Upper lobe of left lung (tissue), 6 donors: Measurements from ENCODE around the gene SLC1A5. TPM values are rescaled to one million over a fixed set of nuclear protein-coding genes. Genes with fewer than 3 reads are reported as not detected.

Experiments
- ATAC-seq, 2 donors: fragments of 200-7000 bp; cut with Tn5 transposase; one replicate each; pipeline ENCODE4 v1.9.1; 2022; ENCODE audit warnings: mild to moderate bottlenecking in 2 of 2, moderate library complexity in 2 of 2; ENCODE audit not compliant: low FRiP score in 2 of 2
- DNase-seq, 2 donors: peaks; one replicate each; pipeline ENCODE4 v3.0.0-alpha.2; 2019 to 2020
- H3K27ac ChIP-seq, 4 donors: fragments of 200-600 bp; sonication (generic); one replicate each; pipeline ENCODE4 v1.5.1; 2016 to 2019
- H3K27me3 ChIP-seq, 4 donors: fragments of 200-600 bp; sonication (generic); one replicate each; pipeline ENCODE4 v1.5.1; 2017 to 2019
- H3K36me3 ChIP-seq, 4 donors: fragments of 200-600 bp; sonication (generic); one replicate each; pipeline ENCODE4 v1.5.1; 2016 to 2019
- H3K4me1 ChIP-seq, 4 donors: fragments of 200-600 bp; sonication (generic); one replicate each; pipeline ENCODE4 v1.5.1; 2018 to 2019
- H3K4me3 ChIP-seq, 4 donors: fragments of 200-600 bp; sonication (generic); one replicate each; pipeline ENCODE4 v1.5.1; 2017 to 2019; ENCODE audit warnings: mild to moderate bottlenecking in 2 of 4, moderate library complexity in 1 of 4
- H3K9me3 ChIP-seq, 4 donors: fragments of 200-600 bp; sonication (generic); one replicate each; pipeline ENCODE4 v1.5.1; 2018 to 2019
- CTCF ChIP-seq, 6 experiments: fragments of 450-650 bp in 4 of 6; fragments of 200-600 bp in 2 of 6; sonication (generic) in 2 of 6; IDR thresholded peaks; one replicate each; pipeline ENCODE4 v1.5.1; 2016 to 2019; ENCODE audit warnings: antibody characterized with exemption in 6 of 6
- EP300 ChIP-seq, 4 donors: sonication (generic); formaldehyde crosslinking; IDR thresholded peaks; one replicate each; pipeline ENCODE4 v1.5.1; 2017; ENCODE audit warnings: antibody characterized with exemption in 4 of 4, control low read depth in 2 of 4
- POLR2A ChIP-seq, 4 donors: fragments of 450-650 bp; IDR thresholded peaks; one replicate each; pipeline ENCODE4 v1.5.1; 2016 to 2017; ENCODE audit warnings: antibody characterized with exemption in 4 of 4, mild to moderate bottlenecking in 2 of 4
- POLR2AphosphoS5 ChIP-seq, 2 donors: sonication (generic); formaldehyde crosslinking; IDR thresholded peaks; one replicate each; pipeline ENCODE4 v1.5.1; 2017; ENCODE audit warnings: antibody characterized with exemption in 2 of 2
- WGBS, 2 donors: methylation state at CpG; one replicate each; pipeline ENCODE4 v1.1.5; 2017 to 2018; 5-methylcytosine and 5-hydroxymethylcytosine counted together
- total RNA-seq, 6 donors: library from RNA; depleted of rRNA in 4 of 6; stranded (reverse); fragments of >200 nt in 4 of 6; gene quantifications; one replicate each; pipeline versions ENCODE4 v1.1.0 to v1.2.1, GENCODE V29; 2016 to 2021
- donor health status: DM: no; HTN: no; CAD: no; lungs with moderate emphysema.
- donor health status: DM: no; HTN: yes; CAD: no; lungs with severe emphysema.

Gene SLC1A5
- total RNA-seq, 6 donors from 2014 or later: 52.4 to 147 (median 83.9) TPM

GRCh38 chr19:46788968-46789338 lies 559 bp upstream of the SLC1A5 start:
- Histone ChIP-seq H3K27ac (peak overlapping the region in 2 of 4 donors; percentile 4 to 7), H3K4me1 (peaks cover 34 to 53% (median 43%) of the 10 kb centered on the region in 4 donors), H3K9me3 (no peaks in the 10 kb centered on the region), H3K4me3 (peak overlapping the region in 2 of 4 donors; percentile 73), H3K36me3 (peaks cover 0 to 9% (median 0%) of the 10 kb centered on the region in 4 donors), H3K27me3 (no peaks in the 10 kb centered on the region)
- DNase-seq (no peak), ATAC-seq (no peak)
- TF ChIP-seq EP300 (IDR thresholded peaks at IDR 0.05): no peak
- no peak for TF ChIP-seq POLR2A (IDR thresholded peaks at IDR 0.05)
- TF ChIP-seq POLR2AphosphoS5 (IDR thresholded peaks at IDR 0.05): no peak
- no peak for TF ChIP-seq CTCF (IDR thresholded peaks at IDR 0.05)
- 66 to 67% methylated on average over 9 of the region's 9 CpGs for WGBS, 2 donors

GRCh38 chr19:46787331-46788261 lies 798 bp downstream of the SLC1A5 start:
- WGBS, 2 donors: 0% methylated on average over 5 to 47 of the region's 80 CpGs
- DNase-seq: peak; percentile 77 to 92
- peak; percentile 54 to 59 for ATAC-seq
- peak overlapping the region; percentile 88 to 94 (median 90) for H3K27ac ChIP-seq
- TF ChIP-seq POLR2AphosphoS5 (IDR thresholded peaks at IDR 0.05) (peak in 1 of 2 donors; percentile 76), POLR2A (IDR thresholded peaks at IDR 0.05) (peak in 1 of 4 donors; percentile 40), CTCF (IDR thresholded peaks at IDR 0.05) (peak in 1 of 6 experiments; percentile 22), EP300 (IDR thresholded peaks at IDR 0.05) (no peak)
- peaks cover 0 to 22% (median 5%) of the 10 kb centered on the region in 4 donors for H3K36me3 ChIP-seq
- H3K9me3 ChIP-seq: no peaks in the 10 kb centered on the region
- peaks cover 38 to 62% (median 48%) of the 10 kb centered on the region in 4 donors for H3K4me1 ChIP-seq
- H3K27me3 ChIP-seq: no peaks in the 10 kb centered on the region
- peak overlapping the region; percentile 73 to 84 (median 73) for H3K4me3 ChIP-seq

- no peaks in the 10 kb centered on the region for H3K9me3 ChIP-seq
- DNase-seq (no peak), ATAC-seq (no peak)
- peaks cover 35 to 67% (median 43%) of the 10 kb centered on the region in 4 donors for H3K4me1 ChIP-seq
- H3K4me3 ChIP-seq: peak overlapping the region; percentile 73 to 84 (median 73)
- TF ChIP-seq POLR2AphosphoS5 (IDR thresholded peaks at IDR 0.05): no peak
- H3K27me3 ChIP-seq: no peaks in the 10 kb centered on the region
- H3K27ac ChIP-seq: peak overlapping the region; percentile 88 to 94 (median 90)
- WGBS, 2 donors: 1 to 11% methylated on average over 4 to 5 of the region's 5 CpGs
- H3K36me3 ChIP-seq: peaks cover 0 to 29% (median 11%) of the 10 kb centered on the region in 4 donors
Measured at GRCh38 chr19:46787040-46787330, 1.4 kb downstream of the SLC1A5 start.

GRCh38 chr19:46786236-46787039 lies 2.0 kb downstream of the SLC1A5 start:
- TF ChIP-seq EP300 (IDR thresholded peaks at IDR 0.05) (peak in 3 of 4 donors; percentile 2 to 67 (median 66)), POLR2A (IDR thresholded peaks at IDR 0.05) (peak in 3 of 4 donors; percentile 14 to 64 (median 36)), POLR2AphosphoS5 (IDR thresholded peaks at IDR 0.05) (peak; percentile 83 to 91), CTCF (IDR thresholded peaks at IDR 0.05) (no peak)
- DNase-seq (peak; percentile 78 to 90), ATAC-seq (peak; percentile 60 to 73)
- Histone ChIP-seq H3K4me1 (peaks cover 33 to 67% (median 42%) of the 10 kb centered on the region in 4 donors), H3K4me3 (peak overlapping the region; percentile 73 to 84 (median 73)), H3K27me3 (no peaks in the 10 kb centered on the region), H3K36me3 (peaks cover 3 to 34% (median 16%) of the 10 kb centered on the region in 4 donors), H3K27ac (peak overlapping the region; percentile 88 to 94 (median 90)), H3K9me3 (no peaks in the 10 kb centered on the region)
- 4 to 8% methylated on average over 18 to 20 of the region's 20 CpGs for WGBS, 2 donors

- Histone ChIP-seq H3K4me3 (peak overlapping the region; percentile 26 to 84 (median 73)), H3K4me1 (peaks cover 33 to 67% (median 42%) of the 10 kb centered on the region in 4 donors), H3K27ac (peak overlapping the region; percentile 88 to 94 (median 90)), H3K9me3 (no peaks in the 10 kb centered on the region), H3K27me3 (no peaks in the 10 kb centered on the region), H3K36me3 (peaks cover 3 to 39% (median 20%) of the 10 kb centered on the region in 4 donors)
- no peak for ATAC-seq
- no peak for TF ChIP-seq CTCF (IDR thresholded peaks at IDR 0.05)
- TF ChIP-seq POLR2AphosphoS5 (IDR thresholded peaks at IDR 0.05): no peak
- TF ChIP-seq POLR2A (IDR thresholded peaks at IDR 0.05): no peak
- no peak for TF ChIP-seq EP300 (IDR thresholded peaks at IDR 0.05)
- 52 to 73% methylated on average over 4 of the region's 4 CpGs for WGBS, 2 donors
- no peak for DNase-seq
Measured at GRCh38 chr19:46785980-46786235, 2.5 kb downstream of the SLC1A5 start.
